ENCODE data around the gene LIMA1. TPM values are rescaled to one million over a fixed set of nuclear protein-coding genes. Genes with fewer than 3 reads are reported as not detected.
"Not testable (repeated sequence)": the region's sequence is repeated elsewhere in the genome, so short reads cannot be mapped to it uniquely, and the experiment has no call there.

Gene LIMA1
- total RNA-seq, 1 experiment from 2014 or later: 116 TPM

- Histone ChIP-seq H3K36me3 (no peaks in the 10 kb centered on the region), H3K4me3 (no peak overlapping the region), H3K9me3 (no peaks in the 10 kb centered on the region), H3K27me3 (no peaks in the 10 kb centered on the region)
- no peak for DNase-seq
These were observed 43.1 kb downstream of the LIMA1 start for GRCh38 chr12:50240096-50240791.

- no peak for DNase-seq
- no peaks in the 10 kb centered on the region for H3K27me3 ChIP-seq
- H3K9me3 ChIP-seq: no peaks in the 10 kb centered on the region
- no peak overlapping the region for H3K4me3 ChIP-seq
- H3K36me3 ChIP-seq: no peaks in the 10 kb centered on the region
These were observed 43.9 kb downstream of the LIMA1 start for GRCh38 chr12:50239355-50239891.

GRCh38 chr12:50234347-50234746 is 49.0 kb downstream of the LIMA1 start:
- H3K36me3 ChIP-seq: no peaks in the 10 kb centered on the region
- no peaks in the 10 kb centered on the region for H3K27me3 ChIP-seq
- no peak overlapping the region for H3K4me3 ChIP-seq
- DNase-seq: peak; percentile 54
- H3K9me3 ChIP-seq: no peaks in the 10 kb centered on the region

GRCh38 chr12:50232771-50233209 is 50.5 kb downstream of the LIMA1 start:
- Histone ChIP-seq H3K27me3 (no peaks in the 10 kb centered on the region), H3K36me3 (no peaks in the 10 kb centered on the region), H3K9me3 (no peaks in the 10 kb centered on the region), H3K4me3 (no peak overlapping the region)
- DNase-seq: no peak

GRCh38 chr12:50232206-50232605 is 51.1 kb downstream of the LIMA1 start:
- Histone ChIP-seq H3K4me3 (no peak overlapping the region), H3K27me3 (no peaks in the 10 kb centered on the region), H3K9me3 (no peaks in the 10 kb centered on the region), H3K36me3 (no peaks in the 10 kb centered on the region)
- no peak for DNase-seq

- H3K9me3 ChIP-seq: no peaks in the 10 kb centered on the region
- no peak for DNase-seq
- no peak overlapping the region for H3K4me3 ChIP-seq
- H3K27me3 ChIP-seq: no peaks in the 10 kb centered on the region
- H3K36me3 ChIP-seq: no peaks in the 10 kb centered on the region
These were observed 52.0 kb downstream of the LIMA1 start for GRCh38 chr12:50231346-50231745.

- DNase-seq: no peak
- Histone ChIP-seq H3K9me3 (no peaks in the 10 kb centered on the region), H3K4me3 (no peak overlapping the region), H3K27me3 (no peaks in the 10 kb centered on the region), H3K36me3 (no peaks in the 10 kb centered on the region)
These were observed 53.1 kb downstream of the LIMA1 start for GRCh38 chr12:50230217-50230616.

GRCh38 chr12:50224026-50224692 is 59.2 kb downstream of the LIMA1 start:
- Histone ChIP-seq H3K4me3 (no peak overlapping the region), H3K27me3 (no peaks in the 10 kb centered on the region), H3K36me3 (peaks cover 5% of the 10 kb centered on the region), H3K9me3 (no peaks in the 10 kb centered on the region)
- peak; percentile 75 for DNase-seq

- DNase-seq: peak; percentile 73
- H3K4me3 ChIP-seq: peak overlapping the region; percentile 68
- no peaks in the 10 kb centered on the region for H3K27me3 ChIP-seq
- H3K36me3 ChIP-seq: peaks cover 14% of the 10 kb centered on the region
- H3K9me3 ChIP-seq: no peaks in the 10 kb centered on the region
These were observed 61.0 kb downstream of the LIMA1 start for GRCh38 chr12:50222275-50222783.

- Histone ChIP-seq H3K27me3 (no peaks in the 10 kb centered on the region), H3K36me3 (peaks cover 23% of the 10 kb centered on the region), H3K9me3 (no peaks in the 10 kb centered on the region), H3K4me3 (peak overlapping the region; percentile 68)
- peak; percentile 10 for DNase-seq
These were observed 61.9 kb downstream of the LIMA1 start for GRCh38 chr12:50221228-50222008.

GRCh38 chr12:50220363-50220995 is 62.8 kb downstream of the LIMA1 start:
- Histone ChIP-seq H3K4me3 (peak overlapping the region; percentile 68), H3K27me3 (no peaks in the 10 kb centered on the region), H3K36me3 (peaks cover 26% of the 10 kb centered on the region), H3K9me3 (no peaks in the 10 kb centered on the region)
- DNase-seq: peak; percentile 46

GRCh38 chr12:50219544-50219943 is 63.8 kb downstream of the LIMA1 start:
- Histone ChIP-seq H3K4me3 (peak overlapping the region; percentile 68), H3K36me3 (peaks cover 31% of the 10 kb centered on the region), H3K9me3 (no peaks in the 10 kb centered on the region), H3K27me3 (no peaks in the 10 kb centered on the region)
- no peak for DNase-seq

GRCh38 chr12:50219001-50219400 is 64.3 kb downstream of the LIMA1 start:
- peak overlapping the region; percentile 68; the same call in 1 of the 2 replicates for H3K4me3 ChIP-seq
- H3K27me3 ChIP-seq, H3K9me3 ChIP-seq, DNase-seq: not testable (repeated sequence)
- peaks cover 35% of the 10 kb centered on the region for H3K36me3 ChIP-seq

GRCh38 chr12:50218386-50218785 is 64.9 kb downstream of the LIMA1 start:
- Histone ChIP-seq H3K36me3 (peaks cover 41% of the 10 kb centered on the region), H3K27me3 (no peaks in the 10 kb centered on the region), H3K9me3 (no peaks in the 10 kb centered on the region), H3K4me3 (no peak overlapping the region)
- DNase-seq: peak; percentile 16

GRCh38 chr12:50217202-50217601 is 66.1 kb downstream of the LIMA1 start:
- H3K9me3 ChIP-seq: no peaks in the 10 kb centered on the region
- H3K27me3 ChIP-seq: no peaks in the 10 kb centered on the region
- H3K36me3 ChIP-seq: peaks cover 49% of the 10 kb centered on the region
- no peak for DNase-seq
- H3K4me3 ChIP-seq: no peak overlapping the region

GRCh38 chr12:50215033-50215432 is 68.3 kb downstream of the LIMA1 start:
- Histone ChIP-seq H3K4me3 (no peak overlapping the region), H3K36me3 (peaks cover 56% of the 10 kb centered on the region)
- DNase-seq: no peak

More at GRCh38 chr12:50215033-50215432, 68.3 kb downstream of the LIMA1 start:
- no peaks in the 10 kb centered on the region for H3K27me3 ChIP-seq
- H3K9me3 ChIP-seq: no peaks in the 10 kb centered on the region

Data from MG63 (cell line).